ENCODE results near the gene KRT71.

Gene KRT71

GRCh38 chr12:52552681-52553195 is at the start of gene KRT71:
Gene KRT71 (minus strand): TSS chr12:52553145. CDS start chr12:52553077, 68 bp downstream.
- no peak for TF ChIP-seq CTCF (IDR thresholded peaks at IDR 0.05; ENCODE audit: insufficient read depth, low read length, poor library complexity, severe bottlenecking)
- Histone ChIP-seq H3K36me3 (ENCODE audit: control insufficient read depth, insufficient read depth, low read length) (no peaks in the 10 kb centered on the region), H3K4me3 (replicated peaks; ENCODE audit: low read depth, low read length) (no peak within 1 kb of the TSS), H3K27me3 (replicated peaks; ENCODE audit: control insufficient read depth, insufficient read depth, low read length) (peaks cover 6% of the 10 kb centered on the region)
- no peak for DNase-seq (ENCODE audit: extremely low read depth, insufficient read length)

GRCh38 chr12:52602552-52602951 is 49.6 kb upstream of the KRT71 start:
- no peak overlapping the region for H3K4me3 ChIP-seq (replicated peaks; ENCODE audit: low read depth, low read length)
- H3K36me3 ChIP-seq (ENCODE audit: control insufficient read depth, insufficient read depth, low read length), result no peaks in the 10 kb centered on the region
- H3K27me3 ChIP-seq (replicated peaks; ENCODE audit: control insufficient read depth, insufficient read depth, low read length), result no peaks in the 10 kb centered on the region; the same call in 1 of the 2 replicates
- no peak for TF ChIP-seq CTCF (IDR thresholded peaks at IDR 0.05; ENCODE audit: insufficient read depth, low read length, poor library complexity, severe bottlenecking)
- no peak for DNase-seq (ENCODE audit: extremely low read depth, insufficient read length)

- Histone ChIP-seq H3K27me3 (replicated peaks; ENCODE audit: control insufficient read depth, insufficient read depth, low read length) (no peaks in the 10 kb centered on the region; the same call in 1 of the 2 replicates), H3K4me3 (replicated peaks; ENCODE audit: low read depth, low read length) (no peak overlapping the region), H3K36me3 (ENCODE audit: control insufficient read depth, insufficient read depth, low read length) (no peaks in the 10 kb centered on the region)
- no peak for DNase-seq (ENCODE audit: extremely low read depth, insufficient read length)
- TF ChIP-seq CTCF (IDR thresholded peaks at IDR 0.05; ENCODE audit: insufficient read depth, low read length, poor library complexity, severe bottlenecking), result no peak
Measured at GRCh38 chr12:52601671-52602070, 48.7 kb upstream of the KRT71 start.

GRCh38 chr12:52600941-52601481 is 48.1 kb upstream of the KRT71 start, which contains the start of gene KRT72:
Gene KRT72 (minus strand): TSS chr12:52601463. CDS start chr12:52601452, 11 bp downstream.
- Histone ChIP-seq H3K4me3 (replicated peaks; ENCODE audit: low read depth, low read length) (no peak within 1 kb of the TSS), H3K27me3 (replicated peaks; ENCODE audit: control insufficient read depth, insufficient read depth, low read length) (no peaks in the 10 kb centered on the region; the same call in 1 of the 2 replicates), H3K36me3 (ENCODE audit: control insufficient read depth, insufficient read depth, low read length) (no peaks in the 10 kb centered on the region)
- no peak for TF ChIP-seq CTCF (IDR thresholded peaks at IDR 0.05; ENCODE audit: insufficient read depth, low read length, poor library complexity, severe bottlenecking)
- no peak for DNase-seq (ENCODE audit: extremely low read depth, insufficient read length)

GRCh38 chr12:52600475-52600874 is 47.5 kb upstream of the KRT71 start:
- Histone ChIP-seq H3K36me3 (ENCODE audit: control insufficient read depth, insufficient read depth, low read length) (no peaks in the 10 kb centered on the region), H3K27me3 (replicated peaks; ENCODE audit: control insufficient read depth, insufficient read depth, low read length) (no peaks in the 10 kb centered on the region; the same call in 1 of the 2 replicates), H3K4me3 (replicated peaks; ENCODE audit: low read depth, low read length) (no peak overlapping the region)
- no peak for TF ChIP-seq CTCF (IDR thresholded peaks at IDR 0.05; ENCODE audit: insufficient read depth, low read length, poor library complexity, severe bottlenecking)
- DNase-seq (ENCODE audit: extremely low read depth, insufficient read length), result no peak

All from GM06990 (cell line).